Stimulated activated CD4-positive, alpha-beta T cell treated with anti-CD3 and anti-CD28 coated beads, Interleukin-15, amount 100 ng/mL, for 24 hours (primary cell): ENCODE results near the gene TPPP2.
"Not testable (repeated sequence)": the region's sequence is repeated elsewhere in the genome, so short reads cannot be mapped to it uniquely, and the experiment has no call there.

Experiments
- DNase-seq: peaks from one replicate; pipeline ENCODE4 v3.0.0-alpha.2; 2020

Gene TPPP2

GRCh38 chr14:21039585-21040369 lies 9.8 kb downstream of the TPPP2 start:
- DNase-seq, result no peak

GRCh38 chr14:21040370-21040925 lies 10.4 kb downstream of the TPPP2 start:
- no peak for DNase-seq

GRCh38 chr14:21040941-21041340 lies 10.9 kb downstream of the TPPP2 start:
- DNase-seq, result not testable (repeated sequence)

- DNase-seq, result no peak
Measured at GRCh38 chr14:21041676-21042433, 11.8 kb downstream of the TPPP2 start, which contains the start of gene RNASE7. TSS of gene RNASE7 (plus strand) at chr14:21042362. CDS start at chr14:21042993, 631 bp downstream.

- DNase-seq, result no peak
Measured at GRCh38 chr14:21042918-21043317, 12.9 kb downstream of the TPPP2 start.

GRCh38 chr14:21043387-21043973 lies 13.5 kb downstream of the TPPP2 start:
- no peak for DNase-seq

GRCh38 chr14:21043974-21044618 lies 14.1 kb downstream of the TPPP2 start:
- DNase-seq, result no peak

- no peak for DNase-seq
Measured at GRCh38 chr14:21047378-21047781, 17.4 kb downstream of the TPPP2 start.

GRCh38 chr14:21048638-21049037 lies 18.6 kb downstream of the TPPP2 start:
- DNase-seq, result no peak

GRCh38 chr14:21049271-21049673 lies 19.3 kb downstream of the TPPP2 start:
- DNase-seq, result no peak

- no peak for DNase-seq
Measured at GRCh38 chr14:21050597-21050996, 20.6 kb downstream of the TPPP2 start.

- no peak for DNase-seq
Measured at GRCh38 chr14:21053184-21054122, 23.4 kb downstream of the TPPP2 start.

GRCh38 chr14:21054123-21054767 lies 24.2 kb downstream of the TPPP2 start:
- no peak for DNase-seq

GRCh38 chr14:21054768-21055145 lies 24.7 kb downstream of the TPPP2 start:
- DNase-seq, result no peak

GRCh38 chr14:21055432-21056117 lies 25.6 kb downstream of the TPPP2 start:
- DNase-seq, result no peak

- no peak for DNase-seq
Measured at GRCh38 chr14:21056520-21057163, 26.6 kb downstream of the TPPP2 start.

GRCh38 chr14:21057803-21058675 lies 28.0 kb downstream of the TPPP2 start, which contains the start of gene RNASE8:
TSS of gene RNASE8 (plus strand) at chr14:21057822. CDS start at chr14:21057893, 71 bp downstream.
- DNase-seq, result peak; percentile 20

- DNase-seq, result no peak
Measured at GRCh38 chr14:21058903-21059302, 28.9 kb downstream of the TPPP2 start.
